Lung (tissue), 12 donors: ENCODE measurements around the gene CREG2. TPM values are rescaled to one million over a fixed set of nuclear protein-coding genes. Genes with fewer than 3 reads are reported as not detected.

ENCODE experiments used
- ATAC-seq: fragments of 200-7000 bp; cut with Tn5 transposase; one replicate; pipeline ENCODE4 v1.9.1; 2020; ENCODE audit warnings: moderate number of reproducible peaks; ENCODE audit not compliant: insufficient read depth, low FRiP score
- DNase-seq, 3 donors: peaks; one replicate each; pipeline ENCODE4 v3.0.0-alpha.2; 2013 to 2017
- H3K27ac ChIP-seq, 2 donors: one replicate each; pipeline ENCODE4 v1.5.1; 2013; ENCODE audit warnings: mild to moderate bottlenecking in 2 of 2, moderate library complexity in 2 of 2, control low read depth in 1 of 2, inconsistent platforms in 1 of 2, low read depth in 1 of 2, low read length in 1 of 2
- H3K27me3 ChIP-seq, 3 donors: one replicate each; pipeline ENCODE4 v1.5.1; 2013; ENCODE audit warnings: low read length in 2 of 3; ENCODE audit not compliant: control insufficient read depth in 3 of 3, insufficient read depth in 3 of 3
- H3K36me3 ChIP-seq, 4 donors: one replicate each; pipeline ENCODE4 v1.5.1; 2013; ENCODE audit warnings: low read length in 4 of 4, mild to moderate bottlenecking in 1 of 4, moderate library complexity in 1 of 4; ENCODE audit not compliant: control insufficient read depth in 4 of 4, insufficient read depth in 4 of 4
- H3K4me1 ChIP-seq, 5 donors: one replicate each; pipeline ENCODE4 v1.5.1; 2013; ENCODE audit warnings: low read length in 5 of 5, mild to moderate bottlenecking in 2 of 5, moderate library complexity in 1 of 5; ENCODE audit not compliant: control insufficient read depth in 5 of 5, insufficient read depth in 5 of 5
- H3K4me3 ChIP-seq: one replicate; pipeline ENCODE4 v1.5.1; 2013; ENCODE audit warnings: mild to moderate bottlenecking, control low read depth, moderate library complexity
- H3K9ac ChIP-seq, 2 donors: one replicate each; pipeline ENCODE4 v1.5.1; 2013; ENCODE audit warnings: low read length in 2 of 2, control low read depth in 1 of 2; ENCODE audit not compliant: insufficient read depth in 1 of 2
- H3K9me3 ChIP-seq, 4 donors: one replicate each; pipeline ENCODE4 v1.5.1; 2013; ENCODE audit warnings: low read length in 3 of 4, mild to moderate bottlenecking in 1 of 4, moderate library complexity in 1 of 4; ENCODE audit not compliant: control insufficient read depth in 4 of 4, insufficient read depth in 3 of 4
- CTCF ChIP-seq: IDR thresholded peaks from 2 replicates; pipeline ENCODE4 v1.5.1; 2012; ENCODE audit warnings: mild to moderate bottlenecking; ENCODE audit errors: control extremely low read depth, extremely low read depth
- WGBS, 2 donors: extraction: QIAGEN DNeasy Blood & Tissue Kit; methylation state at CpG; one replicate each; pipeline ENCODE4 v1.1.7; 2013; 5-methylcytosine and 5-hydroxymethylcytosine counted together
- polyA plus RNA-seq, 2 donors: library from polyadenylated mRNA; stranded (reverse); fragments of 200-250 nt; gene quantifications; one replicate each; pipeline ENCODE4 v1.2.1, GENCODE V29; 2013
- total RNA-seq, 2 donors: library from RNA; depleted of rRNA in 1 of 2; stranded (reverse); fragments of >200 nt in 1 of 2; gene quantifications; one replicate each; pipeline ENCODE4 v1.2.1, GENCODE V29; 2014 to 2021
- donor health status: control.
- donor health status: control.
- donor health status: Bipolar disorder and iron deficiency.
- donor health status: healthy.
- donor health status: DM: yes; HTN: yes; CAD: no.

CREG2 gene
- total and polyA plus RNA-seq, 4 donors: 0.06 to 0.67 (median 0.08) TPM; not detected in 1

GRCh38 chr2:101305035-101305434, 82.3 kb downstream of the CREG2 start:
- Histone ChIP-seq H3K36me3 (peaks cover 0 to 4% (median 2%) of the 10 kb centered on the region in 4 donors), H3K9ac (no peak overlapping the region), H3K27ac (no peak overlapping the region), H3K27me3 (no peaks in the 10 kb centered on the region), H3K4me3 (no peak overlapping the region), H3K9me3 (no peaks in the 10 kb centered on the region), H3K4me1 (peaks cover 7 to 25% (median 19%) of the 10 kb centered on the region in 5 donors)
- no peak for DNase-seq
- no peak for TF ChIP-seq CTCF
- ATAC-seq: no peak
- 82 to 95% methylated on average over 4 of the region's 4 CpGs for WGBS, 2 donors

GRCh38 chr2:101303688-101304087, 83.6 kb downstream of the CREG2 start:
- Histone ChIP-seq H3K27me3 (no peaks in the 10 kb centered on the region), H3K36me3 (peaks cover 0 to 4% (median 2%) of the 10 kb centered on the region in 4 donors), H3K4me1 (peaks cover 7 to 26% (median 15%) of the 10 kb centered on the region in 5 donors), H3K9me3 (no peaks in the 10 kb centered on the region), H3K4me3 (no peak overlapping the region), H3K9ac (no peak overlapping the region), H3K27ac (no peak overlapping the region)
- ATAC-seq (no peak), DNase-seq (no peak)
- WGBS, 2 donors: 72% methylated on average over 1 of the region's 1 CpG
- no peak for TF ChIP-seq CTCF

GRCh38 chr2:101302016-101302415, 85.3 kb downstream of the CREG2 start:
- WGBS, 2 donors: 78 to 87% methylated on average over 4 of the region's 4 CpGs
- H3K4me1 ChIP-seq: peaks cover 7 to 30% (median 13%) of the 10 kb centered on the region in 5 donors
- H3K9me3 ChIP-seq: no peaks in the 10 kb centered on the region
- no peak for TF ChIP-seq CTCF
- H3K36me3 ChIP-seq: peaks cover 0 to 4% (median 2%) of the 10 kb centered on the region in 4 donors
- no peak overlapping the region for H3K9ac ChIP-seq
- H3K27me3 ChIP-seq: no peaks in the 10 kb centered on the region
- H3K4me3 ChIP-seq: no peak overlapping the region
- no peak for ATAC-seq
- no peak overlapping the region for H3K27ac ChIP-seq
- DNase-seq: no peak

- H3K9me3 ChIP-seq: no peaks in the 10 kb centered on the region
- DNase-seq (no peak), ATAC-seq (no peak)
- no peaks in the 10 kb centered on the region for H3K27me3 ChIP-seq
- no peak overlapping the region for H3K4me3 ChIP-seq
- TF ChIP-seq CTCF: no peak
- peaks cover 0 to 4% (median 2%) of the 10 kb centered on the region in 4 donors for H3K36me3 ChIP-seq
- no peak overlapping the region for H3K9ac ChIP-seq
- 59 to 74% methylated on average over 7 of the region's 7 CpGs for WGBS, 2 donors
- peaks cover 0 to 24% (median 6%) of the 10 kb centered on the region in 5 donors for H3K4me1 ChIP-seq
- no peak overlapping the region for H3K27ac ChIP-seq
Measured at GRCh38 chr2:101300836-101301235, 86.5 kb downstream of the CREG2 start.
